HG03196 (cell line): ENCODE results near the gene RALGAPA1.

Source experiments
- ATAC-seq: cut with Tn5 transposase; IDR thresholded peaks from one replicate; pipeline ENCODE4 v1.9.1; 2021; ENCODE audit not compliant: unreplicated experiment

Gene RALGAPA1

DNA sequence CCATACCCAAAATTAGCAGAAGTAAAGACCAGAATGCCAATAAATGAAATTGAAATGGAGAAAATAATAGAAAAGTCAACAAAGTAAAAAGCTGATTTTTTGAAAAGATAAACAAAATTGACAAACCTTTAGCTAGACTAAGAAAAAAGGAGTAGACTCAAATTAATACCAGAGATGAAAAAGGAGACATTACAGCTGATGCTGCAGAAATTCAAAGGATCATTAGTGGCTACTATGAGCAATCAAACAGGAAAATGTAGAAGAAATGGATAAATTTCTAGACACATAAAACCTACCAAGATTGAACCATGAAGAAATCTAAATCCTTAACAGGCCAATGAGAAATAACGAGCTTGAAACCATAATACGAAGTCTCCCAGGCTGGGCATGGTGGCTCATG lies 309.9 kb downstream of the RALGAPA1 start:
- ATAC-seq, result no peak

DNA sequence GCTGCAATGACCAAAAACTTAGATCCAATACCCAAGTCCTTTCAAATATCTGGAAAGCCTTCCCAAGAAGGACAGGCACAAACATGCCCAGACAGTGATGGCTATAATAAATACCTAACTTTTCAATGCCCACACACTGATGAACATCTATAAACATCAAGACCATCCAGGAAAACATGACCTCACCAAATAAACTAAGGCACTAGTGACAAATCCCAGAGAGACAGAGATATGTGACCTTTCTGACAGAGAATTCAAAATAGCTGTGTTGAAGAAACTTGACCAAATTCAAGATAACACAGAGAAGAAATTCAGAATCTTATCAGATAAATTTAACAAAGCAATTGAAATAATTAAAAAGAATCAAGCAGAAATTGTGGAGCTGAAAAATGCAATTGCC lies 313.8 kb downstream of the RALGAPA1 start:
- no peak for ATAC-seq

DNA sequence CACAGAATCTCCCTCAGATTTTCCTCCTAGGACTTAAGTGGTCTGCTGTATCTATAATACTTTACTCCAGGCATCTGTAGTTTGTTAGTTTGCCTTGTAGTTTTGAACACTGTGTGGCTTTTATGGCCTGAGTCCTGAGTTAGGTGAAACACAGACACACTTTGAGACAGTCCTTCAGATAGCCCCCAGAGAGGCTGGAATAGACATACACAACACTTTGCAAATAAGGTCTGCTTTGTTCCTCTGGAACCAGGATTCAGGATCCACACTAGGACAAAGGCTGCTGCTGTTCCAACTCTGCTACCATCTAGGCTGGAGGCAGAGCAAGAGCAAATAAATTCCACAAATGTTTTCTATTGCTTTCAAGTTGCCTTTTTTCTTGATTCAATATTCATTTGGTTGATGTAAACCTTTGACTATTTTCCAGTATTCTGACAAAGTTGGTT lies 316.5 kb downstream of the RALGAPA1 start:
- ATAC-seq, result no peak
